HEK293 (cell line): ENCODE measurements around the gene FAM98C.

Experiments
- CTCF ChIP-seq: fragments of 450-650 bp; formaldehyde crosslinking; IDR thresholded peaks from 2 replicates; pipeline ENCODE4 v1.5.1; 2016; ENCODE audit warnings: missing biosample characterization, missing genetic modification characterization
- ELK4 ChIP-seq: IDR thresholded peaks from 2 replicates; pipeline ENCODE4 v1.6.1; 2011; ENCODE audit warnings: mild to moderate bottlenecking, low read depth, low read length, borderline replicate concordance
- GFI1B ChIP-seq: fragments of 450-650 bp; formaldehyde crosslinking; IDR thresholded peaks from 2 replicates; pipeline ENCODE4 v1.5.1; 2016; ENCODE audit warnings: missing biosample characterization, missing genetic modification characterization
- GLI2 ChIP-seq: fragments of 450-650 bp; formaldehyde crosslinking; IDR thresholded peaks from 2 replicates; pipeline ENCODE4; 2017; ENCODE audit warnings: missing biosample characterization, missing genetic modification characterization, low read depth, borderline replicate concordance
- GLI4 ChIP-seq: fragments of 450-650 bp; formaldehyde crosslinking; IDR thresholded peaks from 2 replicates; pipeline ENCODE4 v1.5.1; 2016; ENCODE audit warnings: missing biosample characterization, missing genetic modification characterization
- INSM2 ChIP-seq: fragments of 450-650 bp; formaldehyde crosslinking; IDR thresholded peaks from 2 replicates; pipeline ENCODE4 v1.5.1; 2016; ENCODE audit warnings: missing biosample characterization, missing genetic modification characterization
- KLF9 ChIP-seq: fragments of 450-650 bp; formaldehyde crosslinking; IDR thresholded peaks from 2 replicates; pipeline ENCODE4 v1.5.1; 2016; ENCODE audit warnings: missing biosample characterization, missing genetic modification characterization, low read depth
- TCF7L2 ChIP-seq: IDR thresholded peaks from 2 replicates; pipeline ENCODE4 v1.6.1; 2011; ENCODE audit warnings: low read depth, mild to moderate bottlenecking, inconsistent platforms, low read length, moderate library complexity, borderline replicate concordance
- TRIM28 ChIP-seq: IDR thresholded peaks from 2 replicates; pipeline ENCODE4 v1.6.1; 2011; ENCODE audit warnings: low read length, control low read depth, borderline replicate concordance
- YY2 ChIP-seq: fragments of 450-650 bp; formaldehyde crosslinking; IDR thresholded peaks from 2 replicates; pipeline ENCODE4 v1.5.1; 2016; ENCODE audit warnings: missing biosample characterization, missing genetic modification characterization
- ZBTB17 ChIP-seq: fragments of 450-650 bp; formaldehyde crosslinking; IDR thresholded peaks from 2 replicates; pipeline ENCODE4 v1.5.1; 2016; ENCODE audit warnings: missing biosample characterization, missing genetic modification characterization
- ZBTB44 ChIP-seq: fragments of 450-650 bp; IDR thresholded peaks from 2 replicates; pipeline ENCODE4 v1.5.1; 2018; ENCODE audit warnings: missing biosample characterization, mild to moderate bottlenecking, missing genetic modification characterization
- ZNF175 ChIP-seq: fragments of 450-650 bp; formaldehyde crosslinking; IDR thresholded peaks from 2 replicates; pipeline ENCODE4 v1.5.1; 2016; ENCODE audit warnings: missing biosample characterization, missing genetic modification characterization
- ZNF19 ChIP-seq: fragments of 450-650 bp; formaldehyde crosslinking; IDR thresholded peaks from 2 replicates; pipeline ENCODE4; 2016; ENCODE audit warnings: missing biosample characterization, missing genetic modification characterization, low read depth
- ZNF23 ChIP-seq: fragments of 450-650 bp; formaldehyde crosslinking; IDR thresholded peaks from 2 replicates; pipeline ENCODE4 v1.5.1; 2016; ENCODE audit warnings: missing biosample characterization, missing genetic modification characterization, borderline replicate concordance
- ZNF24 ChIP-seq: fragments of 450-650 bp; formaldehyde crosslinking; IDR thresholded peaks from 2 replicates; pipeline ENCODE4 v1.5.1; 2016; ENCODE audit warnings: missing biosample characterization, missing genetic modification characterization
- ZNF248 ChIP-seq: fragments of 450-650 bp; formaldehyde crosslinking; IDR thresholded peaks from 2 replicates; pipeline ENCODE4 v1.5.1; 2017; ENCODE audit warnings: missing biosample characterization, missing genetic modification characterization
- ZNF292 ChIP-seq: fragments of 450-650 bp; formaldehyde crosslinking; IDR thresholded peaks from 2 replicates; pipeline ENCODE4 v1.5.1; 2016; ENCODE audit warnings: low read depth, missing biosample characterization, missing genetic modification characterization, borderline replicate concordance
- ZNF335 ChIP-seq: fragments of 450-650 bp; formaldehyde crosslinking; conservative IDR thresholded peaks from 2 replicates; pipeline ENCODE4 v1.5.1; 2016; ENCODE audit warnings: missing biosample characterization, missing genetic modification characterization
- ZNF341 ChIP-seq: fragments of 450-650 bp; formaldehyde crosslinking; IDR thresholded peaks from 2 replicates; pipeline ENCODE4; 2016; ENCODE audit warnings: low read depth, missing biosample characterization, missing genetic modification characterization
- ZNF354C ChIP-seq: fragments of 450-650 bp; formaldehyde crosslinking; IDR thresholded peaks from 2 replicates; pipeline ENCODE4 v1.5.1; 2016; ENCODE audit warnings: missing biosample characterization, missing genetic modification characterization, low read depth, borderline replicate concordance
- ZNF473 ChIP-seq: fragments of 450-650 bp; formaldehyde crosslinking; IDR thresholded peaks from 2 replicates; pipeline ENCODE4 v1.5.1; 2017; ENCODE audit warnings: missing biosample characterization, missing genetic modification characterization
- ZNF530 ChIP-seq: fragments of 450-650 bp; formaldehyde crosslinking; IDR thresholded peaks from 2 replicates; pipeline ENCODE4 v1.5.1; 2016; ENCODE audit warnings: low read depth, missing biosample characterization, missing genetic modification characterization
- ZSCAN30 ChIP-seq: fragments of 450-650 bp; IDR thresholded peaks from 2 replicates; pipeline ENCODE4 v1.5.1; 2018; ENCODE audit warnings: missing biosample characterization, mild to moderate bottlenecking, missing genetic modification characterization, moderate library complexity
- ZSCAN4 ChIP-seq: fragments of 450-650 bp; formaldehyde crosslinking; IDR thresholded peaks from 2 replicates; pipeline ENCODE4 v1.5.1; 2017; ENCODE audit warnings: missing biosample characterization, missing genetic modification characterization
- TF ChIP-seq, protein P1 (sequence below): fragments of 450-650 bp; formaldehyde crosslinking; IDR thresholded peaks from 2 replicates; pipeline ENCODE4 v1.5.1; 2016; ENCODE audit warnings: missing biosample characterization, missing genetic modification characterization
- TF ChIP-seq, protein P2 (sequence below): fragments of 450-650 bp; formaldehyde crosslinking; IDR thresholded peaks from 2 replicates; pipeline ENCODE4 v1.5.1; 2016; ENCODE audit warnings: missing biosample characterization, missing genetic modification characterization, low read depth

Gene FAM98C

DNA sequence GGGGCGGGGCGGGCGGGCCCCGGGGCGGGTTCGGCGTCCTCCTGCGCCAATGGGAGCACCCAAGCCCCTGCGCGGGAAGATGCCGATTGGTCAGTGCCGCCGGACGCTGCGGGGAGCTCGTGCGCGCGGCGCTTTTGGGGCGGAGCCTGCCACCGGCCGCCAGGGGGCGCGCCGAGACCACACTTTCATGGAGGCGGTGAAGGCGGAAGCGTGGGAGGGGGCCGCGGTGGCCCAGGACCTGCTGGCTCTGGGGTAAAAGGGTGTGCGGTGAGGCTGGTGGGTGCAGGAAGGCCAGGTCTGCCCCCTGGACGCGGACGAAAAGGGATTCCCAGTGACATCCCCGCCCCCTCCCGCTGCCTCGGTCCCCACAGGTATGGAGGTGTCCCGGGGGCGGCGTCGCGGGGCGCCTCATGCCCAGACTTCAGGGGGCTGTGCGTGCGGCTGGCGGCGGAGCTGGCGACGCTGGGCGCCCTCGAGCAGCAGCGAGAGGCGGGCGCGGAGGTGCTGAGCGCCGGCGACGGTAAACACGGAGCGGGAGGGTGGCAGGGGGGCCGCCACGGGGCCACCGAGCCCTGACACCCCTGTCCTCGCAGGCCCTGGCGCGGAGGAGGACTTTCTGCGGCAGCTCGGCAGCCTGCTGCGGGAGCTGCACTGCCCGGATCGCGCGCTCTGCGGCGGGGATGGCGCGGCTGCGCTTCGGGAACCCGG, at the start of gene FAM98C (continued):
- TF ChIP-seq YY2, result peak; percentile 85; the same call in 1 of the 2 replicates
- no peak; the same call in 1 of the 2 replicates for TF ChIP-seq ZNF24 (tag by site-specific recombination)
- TF ChIP-seq ZNF341 (tag by site-specific recombination), result no peak
- TF ChIP-seq ZNF175 (tag by site-specific recombination), result no peak
- TF ChIP-seq INSM2 (tag by site-specific recombination), result peak; percentile 73; the same call in 1 of the 2 replicates
- no peak for TF ChIP-seq ELK4
- no peak for TF ChIP-seq TRIM28
- TF ChIP-seq GFI1B, result 0 out of 2 replicates have a peak, but pooled peaks have one; percentile 21
- no peak for TF ChIP-seq ZNF248 (tag by site-specific recombination)
- peak; percentile 94 for TF ChIP-seq KLF9 (tag by site-specific recombination)
- no peak for TF ChIP-seq ZBTB44
- TF ChIP-seq GLI2 (tag by site-specific recombination), result no peak
- TF ChIP-seq ZNF19 (tag by site-specific recombination), result no peak
- no peak for TF ChIP-seq TCF7L2
- TF ChIP-seq, protein P1, sequence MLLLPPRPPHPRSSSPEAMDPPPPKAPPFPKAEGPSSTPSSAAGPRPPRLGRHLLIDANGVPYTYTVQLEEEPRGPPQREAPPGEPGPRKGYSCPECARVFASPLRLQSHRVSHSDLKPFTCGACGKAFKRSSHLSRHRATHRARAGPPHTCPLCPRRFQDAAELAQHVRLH (tag by site-specific recombination), result peak; percentile 89
- TF ChIP-seq ZSCAN4 (tag by site-specific recombination), result peak; percentile 82
- TF ChIP-seq CTCF (tag by site-specific recombination), result peak; percentile 100
- no peak for TF ChIP-seq ZNF23
- TF ChIP-seq GLI4, result no peak
- no peak for TF ChIP-seq ZNF354C
- TF ChIP-seq ZNF292 (tag by site-specific recombination), result no peak
- peak; percentile 96 for TF ChIP-seq ZNF335 (tag by site-specific recombination)
- peak; percentile 84 for TF ChIP-seq ZSCAN30 (tag by site-specific recombination)
- TF ChIP-seq ZNF530 (tag by site-specific recombination), result no peak
- TF ChIP-seq, protein P2, sequence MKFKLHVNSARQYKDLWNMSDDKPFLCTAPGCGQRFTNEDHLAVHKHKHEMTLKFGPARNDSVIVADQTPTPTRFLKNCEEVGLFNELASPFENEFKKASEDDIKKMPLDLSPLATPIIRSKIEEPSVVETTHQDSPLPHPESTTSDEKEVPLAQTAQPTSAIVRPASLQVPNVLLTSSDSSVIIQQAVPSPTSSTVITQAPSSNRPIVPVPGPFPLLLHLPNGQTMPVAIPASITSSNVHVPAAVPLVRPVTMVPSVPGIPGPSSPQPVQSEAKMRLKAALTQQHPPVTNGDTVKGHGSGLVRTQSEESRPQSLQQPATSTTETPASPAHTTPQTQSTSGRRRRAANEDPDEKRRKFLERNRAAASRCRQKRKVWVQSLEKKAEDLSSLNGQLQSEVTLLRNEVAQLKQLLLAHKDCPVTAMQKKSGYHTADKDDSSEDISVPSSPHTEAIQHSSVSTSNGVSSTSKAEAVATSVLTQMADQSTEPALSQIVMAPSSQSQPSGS (tag by site-specific recombination), result no peak
- no peak for TF ChIP-seq ZNF473 (tag by site-specific recombination)
- peak; percentile 77; the same call in 1 of the 2 replicates for TF ChIP-seq ZBTB17 (tag by site-specific recombination)
